H9 (cell line): ENCODE data around the gene ITGA2. TPM values are rescaled to one million over a fixed set of nuclear protein-coding genes. Genes with fewer than 3 reads are reported as not detected.

Experiments
- DNase-seq: peaks from one replicate; pipeline ENCODE4 v3.0.0-alpha.2; 2017
- H2AFZ ChIP-seq: one replicate; pipeline ENCODE4 v1.6.1; 2013; ENCODE audit warnings: mild to moderate bottlenecking, low read length, control low read depth, moderate library complexity
- H2AK5ac ChIP-seq: 2 replicates; pipeline ENCODE4 v1.6.1; 2013; ENCODE audit warnings: low read length, control low read depth, mixed read lengths; ENCODE audit not compliant: insufficient read length
- H2BK120ac ChIP-seq: one replicate; pipeline ENCODE4 v1.6.1; 2013; ENCODE audit warnings: low read depth, mild to moderate bottlenecking, low read length, control low read depth, inconsistent platforms; ENCODE audit not compliant: poor library complexity, severe bottlenecking
- H2BK12ac ChIP-seq: 2 replicates; pipeline ENCODE4 v1.6.1; 2013; ENCODE audit warnings: low read length, control low read depth, mixed read lengths, low read depth; ENCODE audit not compliant: insufficient read length
- H2BK15ac ChIP-seq: 2 replicates; pipeline ENCODE4 v1.6.1; 2013; ENCODE audit warnings: low read depth, low read length, control low read depth
- H2BK20ac ChIP-seq: one replicate; pipeline ENCODE4 v1.6.1; 2013; ENCODE audit warnings: low read depth, mild to moderate bottlenecking, low read length, control low read depth, inconsistent platforms; ENCODE audit not compliant: poor library complexity, severe bottlenecking
- H2BK5ac ChIP-seq: 2 replicates; pipeline ENCODE4 v1.6.1; 2013; ENCODE audit warnings: low read length, control low read depth, mixed read lengths; ENCODE audit not compliant: insufficient read length
- H3K14ac ChIP-seq: 2 replicates; pipeline ENCODE4 v1.6.1; 2013; ENCODE audit warnings: low read length, control low read depth; ENCODE audit not compliant: insufficient read depth
- H3K18ac ChIP-seq: 2 replicates; pipeline ENCODE4 v1.6.1; 2013; ENCODE audit warnings: low read depth, mild to moderate bottlenecking, mixed read lengths, low read length, control low read depth; ENCODE audit not compliant: insufficient read length
- H3K23ac ChIP-seq: 2 replicates; pipeline ENCODE4 v1.6.1; 2013; ENCODE audit warnings: low read length, control low read depth, mixed read lengths, low read depth; ENCODE audit not compliant: insufficient read length
- H3K23me2 ChIP-seq: 2 replicates; pipeline ENCODE4 v1.6.1; 2013; ENCODE audit warnings: low read depth, mild to moderate bottlenecking, mixed read lengths, low read length, control low read depth; ENCODE audit not compliant: insufficient read length, poor library complexity, severe bottlenecking
- H3K27ac ChIP-seq: 2 replicates; pipeline ENCODE4 v1.5.1; 2013; ENCODE audit warnings: low read length, control low read depth, mixed read lengths, low read depth; ENCODE audit not compliant: insufficient read length
- H3K27me3 ChIP-seq: 2 replicates; pipeline ENCODE4 v1.6.1; 2013; ENCODE audit warnings: low read length, control low read depth, inconsistent platforms; ENCODE audit not compliant: insufficient read depth
- H3K4ac ChIP-seq: 2 replicates; pipeline ENCODE4 v1.6.1; 2013; ENCODE audit warnings: low read depth, mild to moderate bottlenecking, control low read depth, inconsistent platforms, low read length, moderate library complexity
- H3K4me1 ChIP-seq: 2 replicates; pipeline ENCODE4 v1.6.1; 2013; ENCODE audit warnings: low read length, control low read depth, inconsistent platforms; ENCODE audit not compliant: insufficient read depth
- H3K4me2 ChIP-seq: 2 replicates; pipeline ENCODE4 v1.6.1; 2013; ENCODE audit warnings: low read length, control low read depth, mixed read lengths; ENCODE audit not compliant: insufficient read length, insufficient read depth
- H3K56ac ChIP-seq: 2 replicates; pipeline ENCODE4 v1.6.1; 2013; ENCODE audit warnings: low read depth, mild to moderate bottlenecking, mixed read lengths, low read length, control low read depth; ENCODE audit not compliant: insufficient read length
- H3K79me1 ChIP-seq: 2 replicates; pipeline ENCODE4 v1.6.1; 2013; ENCODE audit warnings: low read depth, mild to moderate bottlenecking, moderate library complexity, low read length, control low read depth, inconsistent platforms; ENCODE audit not compliant: insufficient read depth, poor library complexity, severe bottlenecking
- H3K79me2 ChIP-seq: 2 replicates; pipeline ENCODE4 v1.6.1; 2013; ENCODE audit warnings: low read length, control low read depth, inconsistent platforms; ENCODE audit not compliant: insufficient read depth
- H3K9ac ChIP-seq: 2 replicates; pipeline ENCODE4 v1.6.1; 2013; ENCODE audit warnings: low read length, control low read depth, mixed read lengths; ENCODE audit not compliant: insufficient read length; ENCODE audit errors: extremely low read depth
- H3K9me3 ChIP-seq: one replicate; pipeline ENCODE4 v1.6.1; 2013; ENCODE audit warnings: low read depth, low read length, inconsistent platforms; ENCODE audit not compliant: control insufficient read depth
- H3T11ph ChIP-seq: one replicate; pipeline ENCODE4 v1.6.1; 2013; ENCODE audit warnings: mild to moderate bottlenecking, low read length, control low read depth, inconsistent platforms
- H4K20me1 ChIP-seq: one replicate; pipeline ENCODE4 v1.6.1; 2013; ENCODE audit not compliant: control insufficient read depth, insufficient read length, insufficient read depth
- H4K5ac ChIP-seq: 2 replicates; pipeline ENCODE4 v1.6.1; 2013; ENCODE audit warnings: low read depth, mild to moderate bottlenecking, mixed read lengths, low read length, control low read depth; ENCODE audit not compliant: insufficient read length
- H4K8ac ChIP-seq: replicated peaks from 2 replicates; pipeline ENCODE4 v1.6.1; 2013; ENCODE audit warnings: low read length, control low read depth, mixed read lengths, low read depth; ENCODE audit not compliant: insufficient read length
- H4K91ac ChIP-seq: 2 replicates; pipeline ENCODE4 v1.6.1; 2013; ENCODE audit warnings: low read depth, mild to moderate bottlenecking, moderate library complexity, mixed read lengths, low read length, control low read depth; ENCODE audit not compliant: insufficient read length
- H3K27ac Mint-ChIP-seq, 3 experiments: 2 replicates in 2 of 3; 3 replicates in 1 of 3; pipeline ENCODE4 v1.8.0; 2020 to 2021; ENCODE audit warnings: mixed read lengths in 3 of 3, mild to moderate bottlenecking in 1 of 3, moderate library complexity in 1 of 3
- H3K27me3 Mint-ChIP-seq: 2 replicates; pipeline ENCODE4 v1.8.0; 2021; ENCODE audit warnings: low read depth, mild to moderate bottlenecking, moderate library complexity, mixed read lengths
- H3K36me3 Mint-ChIP-seq, 3 experiments: 2 replicates in 2 of 3; 3 replicates in 1 of 3; pipeline ENCODE4 v1.8.0; 2020 to 2021; ENCODE audit warnings: low read depth in 3 of 3, mixed read lengths in 3 of 3; ENCODE audit not compliant: insufficient read depth in 1 of 3
- H3K4me1 Mint-ChIP-seq, 2 experiments: 2 replicates each; pipeline ENCODE4 v1.8.0; 2020; ENCODE audit warnings: mixed read lengths in 2 of 2
- H3K4me3 Mint-ChIP-seq, 2 experiments: 2 replicates in 1 of 2; 3 replicates in 1 of 2; pipeline ENCODE4 v1.8.0; 2020 to 2021; ENCODE audit warnings: mild to moderate bottlenecking in 2 of 2, mixed read lengths in 2 of 2, moderate library complexity in 1 of 2
- H3K9me3 Mint-ChIP-seq, 2 experiments: 2 replicates in 1 of 2; 3 replicates in 1 of 2; pipeline ENCODE4 v1.8.0; 2020; ENCODE audit warnings: mild to moderate bottlenecking in 2 of 2, mixed read lengths in 2 of 2, moderate library complexity in 1 of 2
- WGBS: extraction: QIAGEN DNeasy Blood & Tissue Kit; methylation state at CpG from one replicate; pipeline ENCODE4 v1.1.7; 2013; ENCODE audit warnings: missing lambda C conversion rate, low lambda C conversion rate, mixed read lengths; ENCODE audit not compliant: insufficient read length; ENCODE audit errors: extremely low coverage; 5-methylcytosine and 5-hydroxymethylcytosine counted together
- total RNA-seq: library from RNA; stranded (reverse); gene quantifications from 2 replicates; pipeline ENCODE4 v1.2.1, GENCODE V29; 2021
- TF ChIP-seq, protein P1 (sequence below): fragments of 200-600 bp; sonication (generic); conservative IDR thresholded peaks from 3 replicates; pipeline ENCODE4 v1.8.0; 2021; ENCODE audit warnings: antibody characterized with exemption, mild to moderate bottlenecking

The ITGA2 gene
- total RNA-seq, 1 experiment from 2014 or later, result 3.0 TPM

DNA sequence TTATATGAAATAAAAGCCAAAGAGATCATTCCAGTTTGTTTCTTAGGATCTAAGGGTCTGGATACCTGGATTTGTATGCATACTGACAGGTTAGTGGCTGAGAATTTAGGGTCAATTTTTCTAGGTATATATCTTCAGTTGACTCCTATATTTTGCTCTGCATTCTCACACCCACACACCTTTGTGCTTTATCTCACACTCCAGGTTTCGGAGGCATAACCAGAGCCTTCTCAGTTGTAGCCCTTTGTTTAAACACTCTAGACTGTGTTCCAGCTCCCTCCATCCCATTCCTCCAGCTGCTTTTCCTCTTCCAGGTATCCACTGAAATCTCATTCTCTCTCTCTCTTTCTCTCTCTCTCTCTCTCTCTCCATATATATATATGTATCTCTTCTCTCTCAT lies 131.0 kb downstream of the ITGA2 start:
- H3K9me3 ChIP-seq, result no peaks in the 10 kb centered on the region
- H3K27me3 Mint-ChIP-seq, result no peaks in the 10 kb centered on the region
- DNase-seq, result no peak
- no CpG with 5 or more reads among the region's 1 CpG for WGBS
- H3K56ac ChIP-seq, result no peak overlapping the region
- H3K4ac ChIP-seq, result no peak overlapping the region
- no peak overlapping the region for H4K91ac ChIP-seq
- H4K20me1 ChIP-seq, result no peaks in the 10 kb centered on the region
- H2BK12ac ChIP-seq, result no peak overlapping the region
- H3K27ac ChIP-seq, result no peak overlapping the region
- no peak overlapping the region for H4K8ac ChIP-seq
- H3K36me3 Mint-ChIP-seq, result no peaks in the 10 kb centered on the region
- H2AK5ac ChIP-seq, result no peak overlapping the region
- H3K4me3 Mint-ChIP-seq, result no peak overlapping the region
- no peak overlapping the region for H2BK5ac ChIP-seq
- no peak overlapping the region for H3K9ac ChIP-seq
- no peak overlapping the region for H3K27ac Mint-ChIP-seq
- H3K14ac ChIP-seq, result no peak overlapping the region
- no peak overlapping the region for H2BK20ac ChIP-seq
- H3T11ph ChIP-seq, result no peak overlapping the region
- no peaks in the 10 kb centered on the region; the same call in 1 of the 2 replicates for H3K79me2 ChIP-seq
- no peaks in the 10 kb centered on the region for H3K4me1 Mint-ChIP-seq
- no peak overlapping the region for H3K18ac ChIP-seq
- no peaks in the 10 kb centered on the region for H3K9me3 Mint-ChIP-seq
- no peak overlapping the region for H2BK120ac ChIP-seq
- H3K4me1 ChIP-seq, result no peaks in the 10 kb centered on the region
- H4K5ac ChIP-seq, result no peak overlapping the region
- no peaks in the 10 kb centered on the region for H3K23me2 ChIP-seq
- TF ChIP-seq, protein P1, sequence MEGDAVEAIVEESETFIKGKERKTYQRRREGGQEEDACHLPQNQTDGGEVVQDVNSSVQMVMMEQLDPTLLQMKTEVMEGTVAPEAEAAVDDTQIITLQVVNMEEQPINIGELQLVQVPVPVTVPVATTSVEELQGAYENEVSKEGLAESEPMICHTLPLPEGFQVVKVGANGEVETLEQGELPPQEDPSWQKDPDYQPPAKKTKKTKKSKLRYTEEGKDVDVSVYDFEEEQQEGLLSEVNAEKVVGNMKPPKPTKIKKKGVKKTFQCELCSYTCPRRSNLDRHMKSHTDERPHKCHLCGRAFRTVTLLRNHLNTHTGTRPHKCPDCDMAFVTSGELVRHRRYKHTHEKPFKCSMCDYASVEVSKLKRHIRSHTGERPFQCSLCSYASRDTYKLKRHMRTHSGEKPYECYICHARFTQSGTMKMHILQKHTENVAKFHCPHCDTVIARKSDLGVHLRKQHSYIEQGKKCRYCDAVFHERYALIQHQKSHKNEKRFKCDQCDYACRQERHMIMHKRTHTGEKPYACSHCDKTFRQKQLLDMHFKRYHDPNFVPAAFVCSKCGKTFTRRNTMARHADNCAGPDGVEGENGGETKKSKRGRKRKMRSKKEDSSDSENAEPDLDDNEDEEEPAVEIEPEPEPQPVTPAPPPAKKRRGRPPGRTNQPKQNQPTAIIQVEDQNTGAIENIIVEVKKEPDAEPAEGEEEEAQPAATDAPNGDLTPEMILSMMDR, result no peak
- no peaks in the 10 kb centered on the region for H3K27me3 ChIP-seq
- no peaks in the 10 kb centered on the region for H3K79me1 ChIP-seq
- H3K4me2 ChIP-seq, result no peak overlapping the region
- H3K23ac ChIP-seq, result no peak overlapping the region
- H2AFZ ChIP-seq, result no peak overlapping the region
- H2BK15ac ChIP-seq, result no peak overlapping the region
